Measurements from ENCODE around the gene ALDH4A1. TPM values are rescaled to one million over a fixed set of nuclear protein-coding genes. Genes with fewer than 3 reads are reported as not detected.

The ALDH4A1 gene
- total RNA-seq, 2 donors from 2014 or later = 4.7 to 15.5 TPM

- Histone ChIP-seq H3K4me3 (no peak overlapping the region), H3K27ac (peak overlapping the region in 3 of 4 donors; percentile 6 to 32 (median 15)), H3K4me1 (peaks cover 77% of the 10 kb centered on the region), H3K36me3 (replicated peaks in 1 of 2; ENCODE audit: insufficient read depth in 1 of 2, low read depth in 2 of 2) (no peaks in the 10 kb centered on the region), H3K9me3 (no peaks in the 10 kb centered on the region), H3K27me3 (no peaks in the 10 kb centered on the region)
- intact Hi-C loops (cut with DNase I) = no loop called here
- WGBS, 2 donors = 59 to 64% methylated on average over 11 of the region's 11 CpGs
- TF ChIP-seq POLR2A (IDR thresholded peaks at IDR 0.05) = no peak
- TF ChIP-seq, protein P1, sequence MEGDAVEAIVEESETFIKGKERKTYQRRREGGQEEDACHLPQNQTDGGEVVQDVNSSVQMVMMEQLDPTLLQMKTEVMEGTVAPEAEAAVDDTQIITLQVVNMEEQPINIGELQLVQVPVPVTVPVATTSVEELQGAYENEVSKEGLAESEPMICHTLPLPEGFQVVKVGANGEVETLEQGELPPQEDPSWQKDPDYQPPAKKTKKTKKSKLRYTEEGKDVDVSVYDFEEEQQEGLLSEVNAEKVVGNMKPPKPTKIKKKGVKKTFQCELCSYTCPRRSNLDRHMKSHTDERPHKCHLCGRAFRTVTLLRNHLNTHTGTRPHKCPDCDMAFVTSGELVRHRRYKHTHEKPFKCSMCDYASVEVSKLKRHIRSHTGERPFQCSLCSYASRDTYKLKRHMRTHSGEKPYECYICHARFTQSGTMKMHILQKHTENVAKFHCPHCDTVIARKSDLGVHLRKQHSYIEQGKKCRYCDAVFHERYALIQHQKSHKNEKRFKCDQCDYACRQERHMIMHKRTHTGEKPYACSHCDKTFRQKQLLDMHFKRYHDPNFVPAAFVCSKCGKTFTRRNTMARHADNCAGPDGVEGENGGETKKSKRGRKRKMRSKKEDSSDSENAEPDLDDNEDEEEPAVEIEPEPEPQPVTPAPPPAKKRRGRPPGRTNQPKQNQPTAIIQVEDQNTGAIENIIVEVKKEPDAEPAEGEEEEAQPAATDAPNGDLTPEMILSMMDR (IDR thresholded peaks at IDR 0.05) = no peak
- ATAC-seq (no peak), DNase-seq (no peak)
These were observed 34.6 kb upstream of the ALDH4A1 start for GRCh38 chr1:18936814-18937481.

DNA sequence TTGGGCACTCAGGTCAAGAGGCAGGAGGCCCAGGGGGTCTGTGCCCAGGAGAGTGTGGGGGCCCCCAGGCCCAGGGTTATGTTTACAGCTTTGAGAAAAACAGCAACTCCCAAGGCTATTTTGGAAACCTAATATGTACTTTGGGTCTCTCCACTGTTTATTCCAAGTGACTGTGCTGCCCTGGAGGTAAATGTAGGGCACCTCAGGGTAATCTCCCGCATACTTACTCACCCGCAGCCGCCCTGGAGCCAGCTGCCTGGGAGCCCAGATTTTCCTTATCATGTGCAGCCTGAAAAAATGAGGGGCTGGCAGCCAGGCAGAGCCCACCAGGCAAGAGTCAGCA is 34.1 kb upstream of the ALDH4A1 start:
- Histone ChIP-seq H3K9me3 (no peaks in the 10 kb centered on the region), H3K27ac (peak overlapping the region in 2 of 4 donors; percentile 15 to 32), H3K4me1 (peaks cover 77% of the 10 kb centered on the region), H3K4me3 (no peak overlapping the region), H3K36me3 (replicated peaks in 1 of 2; ENCODE audit: insufficient read depth in 1 of 2, low read depth in 2 of 2) (no peaks in the 10 kb centered on the region), H3K27me3 (no peaks in the 10 kb centered on the region)
- intact Hi-C loops (cut with DNase I) = no loop called here
- TF ChIP-seq, protein P1 (IDR thresholded peaks at IDR 0.05) = no peak
- TF ChIP-seq POLR2A (IDR thresholded peaks at IDR 0.05) = no peak
- WGBS, 2 donors = 38 to 47% methylated on average over 3 of the region's 3 CpGs
- DNase-seq (no peak), ATAC-seq (no peak)

GRCh38 chr1:18934205-18935000 is 32.0 kb upstream of the ALDH4A1 start:
- no peaks in the 10 kb centered on the region for H3K27me3 ChIP-seq
- TF ChIP-seq, protein P1 (IDR thresholded peaks at IDR 0.05) = no peak
- no peak for TF ChIP-seq POLR2A (IDR thresholded peaks at IDR 0.05)
- WGBS, 2 donors = 78 to 82% methylated on average over 14 of the region's 14 CpGs
- peaks cover 71% of the 10 kb centered on the region for H3K4me1 ChIP-seq
- DNase-seq = no peak
- ATAC-seq = no peak
- no peak overlapping the region for H3K4me3 ChIP-seq
- no peaks in the 10 kb centered on the region for H3K36me3 ChIP-seq (replicated peaks in 1 of 2; ENCODE audit: insufficient read depth in 1 of 2, low read depth in 2 of 2)
- intact Hi-C loops (cut with DNase I) = no loop called here
- H3K9me3 ChIP-seq = no peaks in the 10 kb centered on the region
- H3K27ac ChIP-seq = no peak overlapping the region

GRCh38 chr1:18932879-18933278 is 30.5 kb upstream of the ALDH4A1 start:
- Histone ChIP-seq H3K27ac (peak overlapping the region in 3 of 4 donors; percentile 4 to 59 (median 49)), H3K27me3 (no peaks in the 10 kb centered on the region), H3K9me3 (no peaks in the 10 kb centered on the region), H3K4me1 (peaks cover 71% of the 10 kb centered on the region), H3K4me3 (no peak overlapping the region), H3K36me3 (replicated peaks in 1 of 2; ENCODE audit: insufficient read depth in 1 of 2, low read depth in 2 of 2) (no peaks in the 10 kb centered on the region)
- TF ChIP-seq, protein P1 (IDR thresholded peaks at IDR 0.05) = no peak
- no peak for TF ChIP-seq POLR2A (IDR thresholded peaks at IDR 0.05)
- intact Hi-C loops (cut with DNase I) = no loop called here
- ATAC-seq = no peak
- no peak for DNase-seq
- WGBS, 2 donors = 59 to 73% methylated on average over 7 of the region's 7 CpGs
